Left forelimb (tissue), 1 donor: ENCODE data around the gene KRTAP20-2.

ENCODE experiments used
- DNase-seq: peaks from one replicate; pipeline ENCODE4 v3.0.0-alpha.2; 2018; ENCODE audit warnings: low spot score

Gene KRTAP20-2

DNA sequence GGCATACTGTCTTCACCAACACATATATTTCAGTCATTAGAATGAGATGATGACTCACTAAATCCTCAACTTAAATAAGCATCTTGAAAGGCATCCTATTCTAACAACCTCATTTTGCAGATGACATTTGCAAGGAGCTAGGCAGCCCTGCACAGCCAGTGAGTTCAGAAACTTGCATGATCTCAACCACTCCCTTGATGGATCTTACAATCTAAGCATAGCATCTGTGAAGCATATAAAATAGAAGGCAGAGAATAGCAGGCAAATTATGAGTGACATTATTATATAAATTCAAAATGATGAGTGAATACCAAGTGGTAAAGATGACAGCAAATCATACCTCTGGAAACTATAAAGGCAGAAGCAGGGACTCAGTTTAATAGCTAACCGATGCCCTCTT, 39.3 kb downstream of the KRTAP20-2 start:
- no peak for DNase-seq

DNA sequence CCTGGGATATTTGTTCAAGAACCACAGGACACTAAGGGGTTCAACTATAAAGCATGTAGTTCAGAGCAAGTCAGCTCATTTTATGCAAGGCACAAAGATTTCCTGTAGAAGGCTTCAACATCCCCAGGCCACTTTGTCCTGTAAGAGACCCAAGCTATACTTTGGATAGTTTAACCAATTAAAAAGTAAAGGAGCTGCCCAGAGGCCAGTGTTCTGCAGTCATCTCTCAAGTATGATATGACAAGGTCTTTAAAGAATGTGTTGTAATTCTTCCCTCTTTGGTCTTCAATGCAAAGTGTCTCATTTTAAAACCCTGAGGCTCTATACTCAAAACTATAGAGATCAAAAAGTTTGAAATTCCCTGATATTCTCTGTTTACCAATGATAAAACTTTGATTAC, 41.7 kb downstream of the KRTAP20-2 start:
- no peak for DNase-seq

DNA sequence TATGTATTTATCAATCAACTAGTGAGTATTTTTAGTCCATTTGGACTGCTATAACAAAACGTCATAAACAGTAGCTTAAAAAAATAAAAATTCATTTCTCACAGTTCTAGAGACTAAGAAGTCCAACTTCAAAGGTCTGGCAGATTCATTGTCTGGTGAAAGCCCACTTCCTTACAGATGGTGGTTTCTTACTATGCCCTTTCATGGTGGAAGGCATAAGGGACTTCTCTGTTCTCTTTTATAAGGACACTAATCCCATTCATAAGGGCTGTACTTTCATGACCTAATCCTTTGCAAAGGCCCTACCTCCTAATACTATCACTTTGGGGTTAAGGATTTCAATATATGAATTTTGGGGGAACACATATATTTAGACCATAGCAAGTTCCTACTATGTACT, 45.6 kb downstream of the KRTAP20-2 start:
- DNase-seq: no peak

DNA sequence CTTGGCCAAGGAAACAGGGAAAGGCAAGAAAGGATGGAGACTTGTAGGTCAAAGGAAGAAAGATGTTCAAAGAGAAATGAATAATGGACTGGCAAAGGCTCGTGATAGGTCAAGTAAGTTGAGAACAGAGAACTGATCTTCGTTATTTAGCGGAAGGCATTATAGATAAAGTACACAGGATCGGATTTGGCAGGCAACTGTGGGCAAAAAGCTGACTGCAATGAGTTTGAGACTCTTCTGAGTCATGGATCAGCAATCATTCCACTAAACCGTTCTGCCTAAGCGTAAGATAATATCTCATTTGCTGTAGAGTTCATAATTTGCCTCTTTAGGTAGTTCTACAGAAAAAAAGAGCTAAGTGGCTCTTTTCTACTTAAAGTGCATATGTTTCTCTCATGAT, 49.5 kb downstream of the KRTAP20-2 start:
- no peak for DNase-seq
